SU-DHL-6 (cell line): ENCODE measurements around the gene QSOX2.

ENCODE experiments used
- CTCF ChIP-seq: fragments of 200-600 bp; sonication (generic); IDR thresholded peaks from one replicate; pipeline ENCODE4 v1.5.1; 2017; ENCODE audit warnings: antibody characterized with exemption, mild to moderate bottlenecking, low read length, moderate library complexity; ENCODE audit not compliant: insufficient read depth, poor library complexity, severe bottlenecking
- EZH2phosphoT487 ChIP-seq: fragments of 200-600 bp; sonication (generic), shearing (Covaris generic); conservative IDR thresholded peaks from 2 replicates; pipeline ENCODE4 v1.6.1; 2018; ENCODE audit warnings: mild to moderate bottlenecking, antibody characterized with exemption, low read length, moderate library complexity, mixed read lengths

DNA sequence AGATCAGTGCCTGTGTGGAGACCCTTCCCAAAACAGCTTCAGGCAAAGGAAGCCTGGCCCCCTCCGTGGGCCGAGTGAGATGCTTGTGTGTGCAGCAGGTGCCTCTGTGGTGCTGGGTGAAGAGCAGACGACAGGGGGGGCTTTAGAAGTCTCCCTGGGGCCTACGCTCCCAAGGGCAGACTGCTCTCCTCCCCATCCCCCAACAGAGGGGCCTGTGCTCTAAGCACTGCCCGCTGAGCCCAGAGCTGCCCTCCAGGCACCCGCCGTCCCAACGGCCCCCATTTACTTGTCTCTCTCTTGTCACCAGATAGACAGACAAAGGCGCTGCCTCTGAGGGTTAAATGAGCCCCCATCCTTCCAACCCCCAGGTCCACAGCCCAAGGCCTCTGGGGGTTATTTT is 38.0 kb downstream of the QSOX2 start:
- TF ChIP-seq CTCF: no peak
- TF ChIP-seq EZH2phosphoT487: no peak
